Nephron (organoid): Measurements from ENCODE around the gene PPFIBP2.

Experiments
- H3K27ac Mint-ChIP-seq, 3 experiments: 2 replicates each; pipeline ENCODE4 v1.8.0; 2020; ENCODE audit warnings: mixed read lengths in 3 of 3, mild to moderate bottlenecking in 2 of 3, moderate library complexity in 1 of 3
- H3K27me3 Mint-ChIP-seq: 2 replicates; pipeline ENCODE4 v1.8.0; 2021; ENCODE audit warnings: low read depth, mild to moderate bottlenecking, moderate library complexity, mixed read lengths
- H3K36me3 Mint-ChIP-seq: 2 replicates; pipeline ENCODE4 v1.8.0; 2020; ENCODE audit warnings: low read depth, mixed read lengths
- H3K4me1 Mint-ChIP-seq: 2 replicates; pipeline ENCODE4 v1.8.0; 2020; ENCODE audit warnings: mixed read lengths
- H3K4me3 Mint-ChIP-seq, 3 experiments: 2 replicates each; pipeline ENCODE4 v1.8.0; 2020; ENCODE audit warnings: mild to moderate bottlenecking in 3 of 3, mixed read lengths in 3 of 3, moderate library complexity in 2 of 3
- H3K9me3 Mint-ChIP-seq: 2 replicates; pipeline ENCODE4 v1.8.0; 2020; ENCODE audit warnings: mixed read lengths
- TF ChIP-seq, protein P1 (sequence below), 3 experiments: fragments of 200-600 bp; sonication (generic); IDR thresholded peaks; one replicate each; pipeline ENCODE4 v1.5.0; 2021; ENCODE audit warnings: antibody characterized with exemption in 3 of 3; ENCODE audit not compliant: unreplicated experiment in 3 of 3

PPFIBP2 gene

DNA sequence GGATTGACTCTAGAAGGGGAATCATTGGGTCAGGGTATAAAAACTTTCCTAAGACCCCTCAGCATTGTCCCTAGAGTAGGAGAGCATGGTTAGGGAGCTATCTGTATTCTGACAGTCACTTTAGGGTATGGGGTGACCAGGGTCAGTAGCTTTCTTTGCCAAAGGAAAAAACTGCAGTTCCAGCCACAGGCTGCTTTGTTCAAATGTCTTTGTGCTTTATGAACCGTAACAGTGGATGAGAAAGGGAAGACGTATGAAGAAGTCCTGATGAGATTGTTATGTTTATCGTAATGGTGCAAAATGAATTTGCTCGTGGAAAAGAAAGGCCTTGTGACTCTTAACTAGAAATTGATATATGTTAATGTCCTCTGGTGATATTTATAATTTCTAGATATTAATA, 129.5 kb downstream of the PPFIBP2 start:
- H3K4me1 Mint-ChIP-seq: peaks cover 7% of the 10 kb centered on the region
- H3K4me3 Mint-ChIP-seq: no peak overlapping the region
- no peaks in the 10 kb centered on the region for H3K27me3 Mint-ChIP-seq
- peaks cover 43% of the 10 kb centered on the region for H3K36me3 Mint-ChIP-seq
- TF ChIP-seq, protein P1, sequence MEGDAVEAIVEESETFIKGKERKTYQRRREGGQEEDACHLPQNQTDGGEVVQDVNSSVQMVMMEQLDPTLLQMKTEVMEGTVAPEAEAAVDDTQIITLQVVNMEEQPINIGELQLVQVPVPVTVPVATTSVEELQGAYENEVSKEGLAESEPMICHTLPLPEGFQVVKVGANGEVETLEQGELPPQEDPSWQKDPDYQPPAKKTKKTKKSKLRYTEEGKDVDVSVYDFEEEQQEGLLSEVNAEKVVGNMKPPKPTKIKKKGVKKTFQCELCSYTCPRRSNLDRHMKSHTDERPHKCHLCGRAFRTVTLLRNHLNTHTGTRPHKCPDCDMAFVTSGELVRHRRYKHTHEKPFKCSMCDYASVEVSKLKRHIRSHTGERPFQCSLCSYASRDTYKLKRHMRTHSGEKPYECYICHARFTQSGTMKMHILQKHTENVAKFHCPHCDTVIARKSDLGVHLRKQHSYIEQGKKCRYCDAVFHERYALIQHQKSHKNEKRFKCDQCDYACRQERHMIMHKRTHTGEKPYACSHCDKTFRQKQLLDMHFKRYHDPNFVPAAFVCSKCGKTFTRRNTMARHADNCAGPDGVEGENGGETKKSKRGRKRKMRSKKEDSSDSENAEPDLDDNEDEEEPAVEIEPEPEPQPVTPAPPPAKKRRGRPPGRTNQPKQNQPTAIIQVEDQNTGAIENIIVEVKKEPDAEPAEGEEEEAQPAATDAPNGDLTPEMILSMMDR (IDR thresholded peaks at IDR 0.05; ENCODE audit: unreplicated experiment in 3 of 3): no peak
- no peaks in the 10 kb centered on the region for H3K9me3 Mint-ChIP-seq
- peak overlapping the region in 1 of 3 experiments; percentile 54 for H3K27ac Mint-ChIP-seq

DNA sequence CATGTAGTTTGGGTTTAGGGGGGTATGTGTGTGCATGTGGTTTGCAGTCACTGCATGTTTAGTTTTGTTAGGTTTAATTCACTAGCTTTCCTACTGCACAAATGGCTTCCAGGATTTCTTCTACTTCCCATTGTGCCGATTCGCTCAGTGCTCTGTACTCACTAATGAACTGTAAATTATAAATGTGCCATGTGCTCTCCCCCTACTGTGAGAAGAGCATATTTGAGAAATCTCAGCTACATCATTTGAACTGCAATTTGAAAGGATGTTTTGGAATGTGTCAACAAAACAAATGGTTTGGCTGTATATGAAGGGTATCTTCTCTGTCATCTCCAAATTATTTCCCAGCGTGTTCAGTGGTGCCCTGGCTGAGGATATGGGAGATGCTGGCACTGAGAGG, 131.4 kb downstream of the PPFIBP2 start:
- H3K27ac Mint-ChIP-seq: peak overlapping the region in 1 of 3 experiments; percentile 30
- no peaks in the 10 kb centered on the region for H3K4me1 Mint-ChIP-seq
- peaks cover 58% of the 10 kb centered on the region for H3K36me3 Mint-ChIP-seq
- H3K9me3 Mint-ChIP-seq: no peaks in the 10 kb centered on the region
- H3K27me3 Mint-ChIP-seq: no peaks in the 10 kb centered on the region
- TF ChIP-seq, protein P1 (IDR thresholded peaks at IDR 0.05; ENCODE audit: unreplicated experiment in 3 of 3): no peak
- no peak overlapping the region for H3K4me3 Mint-ChIP-seq

DNA sequence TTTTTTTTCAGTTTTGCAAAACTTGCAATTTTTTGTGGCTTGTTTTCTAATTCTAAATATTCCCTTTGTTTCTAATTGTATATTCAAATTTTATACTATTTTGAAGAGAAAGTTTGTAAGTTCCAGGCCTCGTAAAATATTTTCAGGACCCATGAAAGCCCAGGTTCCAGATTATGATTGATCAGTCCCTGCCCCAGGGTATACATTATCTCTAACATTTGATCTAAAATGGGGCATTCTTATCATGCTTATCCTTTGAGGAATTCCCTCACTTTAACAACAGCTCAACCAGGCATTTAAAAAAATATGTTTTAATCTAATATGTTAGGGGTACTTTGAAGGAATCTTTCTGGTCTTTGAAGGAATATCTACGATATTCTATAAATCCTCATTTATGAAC, 133.1 kb downstream of the PPFIBP2 start:
- Mint-ChIP-seq H3K4me1 (no peaks in the 10 kb centered on the region), H3K27me3 (no peaks in the 10 kb centered on the region), H3K9me3 (no peaks in the 10 kb centered on the region), H3K27ac (no peak overlapping the region), H3K36me3 (peaks cover 62% of the 10 kb centered on the region), H3K4me3 (no peak overlapping the region)
- TF ChIP-seq, protein P1 (IDR thresholded peaks at IDR 0.05; ENCODE audit: unreplicated experiment in 3 of 3): no peak

DNA sequence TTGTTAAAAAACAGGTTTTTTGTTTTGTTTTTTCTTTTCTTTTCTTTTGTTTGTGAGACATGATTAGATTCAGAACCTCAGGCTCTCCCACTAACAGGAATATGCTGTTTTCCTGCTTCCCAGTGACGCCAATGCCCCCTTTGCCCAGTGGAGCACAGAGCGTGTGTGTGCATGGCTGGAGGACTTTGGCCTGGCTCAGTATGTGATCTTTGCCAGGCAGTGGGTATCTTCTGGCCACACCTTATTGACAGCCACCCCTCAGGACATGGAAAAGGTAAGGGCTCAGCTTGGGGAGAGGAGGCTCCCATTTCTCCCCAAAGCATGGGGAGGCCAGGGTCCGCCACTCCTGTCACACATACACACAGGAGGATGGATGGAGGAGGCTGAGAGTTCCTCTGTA, 134.5 kb downstream of the PPFIBP2 start:
- H3K36me3 Mint-ChIP-seq: peaks cover 65% of the 10 kb centered on the region
- H3K27ac Mint-ChIP-seq: peak overlapping the region; percentile 37 to 48 (median 45)
- TF ChIP-seq, protein P1 (IDR thresholded peaks at IDR 0.05; ENCODE audit: unreplicated experiment in 3 of 3): no peak
- H3K4me3 Mint-ChIP-seq: no peak overlapping the region
- no peaks in the 10 kb centered on the region for H3K27me3 Mint-ChIP-seq
- no peaks in the 10 kb centered on the region for H3K4me1 Mint-ChIP-seq
- no peaks in the 10 kb centered on the region for H3K9me3 Mint-ChIP-seq

DNA sequence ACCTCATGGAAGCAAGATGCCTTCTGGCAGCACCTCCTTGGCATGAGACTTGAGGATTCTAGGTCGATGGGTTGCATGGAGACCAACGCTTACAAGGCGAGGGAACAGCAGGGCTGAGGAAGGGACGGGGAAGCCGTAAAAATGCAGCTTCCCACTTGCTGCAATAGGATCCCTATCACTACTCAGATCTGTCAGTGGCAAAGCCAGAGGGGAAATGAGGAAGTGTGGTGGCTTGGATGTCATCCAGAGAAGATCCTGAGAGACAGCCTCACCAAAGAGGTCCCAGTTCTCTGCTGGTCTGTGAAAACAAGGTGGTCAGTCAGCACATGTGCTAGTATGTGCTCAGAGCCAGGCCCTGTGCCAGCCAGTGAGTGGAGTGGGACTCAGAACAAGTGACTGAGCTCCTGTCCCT, 137.3 kb downstream of the PPFIBP2 start:
- Mint-ChIP-seq H3K27me3 (no peaks in the 10 kb centered on the region), H3K27ac (no peak overlapping the region), H3K9me3 (no peaks in the 10 kb centered on the region), H3K4me1 (no peaks in the 10 kb centered on the region), H3K36me3 (peaks cover 66% of the 10 kb centered on the region), H3K4me3 (no peak overlapping the region)
- TF ChIP-seq, protein P1 (IDR thresholded peaks at IDR 0.05; ENCODE audit: unreplicated experiment in 3 of 3): no peak

DNA sequence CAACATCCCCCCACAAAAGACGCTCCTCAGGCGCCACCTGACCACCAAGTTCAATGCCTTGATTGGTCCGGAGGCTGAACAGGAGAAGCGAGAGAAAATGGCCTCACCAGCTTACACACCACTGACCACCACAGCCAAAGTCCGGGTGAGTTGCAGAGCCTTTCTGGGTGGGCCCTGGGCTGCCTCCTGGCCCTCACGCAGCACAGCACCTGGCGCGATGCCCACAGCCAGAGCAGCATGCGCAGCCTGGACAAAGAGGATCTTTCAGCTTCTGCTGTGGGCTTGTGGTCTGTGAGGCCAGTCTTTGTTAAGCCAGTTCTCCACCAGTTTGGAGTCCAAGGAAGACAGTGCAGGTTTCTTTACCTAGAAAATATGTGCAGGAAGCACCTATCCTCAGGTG, 137.9 kb downstream of the PPFIBP2 start:
- H3K4me1 Mint-ChIP-seq: no peaks in the 10 kb centered on the region
- TF ChIP-seq, protein P1 (IDR thresholded peaks at IDR 0.05; ENCODE audit: unreplicated experiment in 3 of 3): no peak
- H3K4me3 Mint-ChIP-seq: no peak overlapping the region
- H3K36me3 Mint-ChIP-seq: peaks cover 66% of the 10 kb centered on the region
- H3K9me3 Mint-ChIP-seq: no peaks in the 10 kb centered on the region
- H3K27me3 Mint-ChIP-seq: no peaks in the 10 kb centered on the region
- no peak overlapping the region for H3K27ac Mint-ChIP-seq
